ENCODE data around the gene NPC1. TPM values are rescaled to one million over a fixed set of nuclear protein-coding genes. Genes with fewer than 3 reads are reported as not detected.

The NPC1 gene
- total RNA-seq, 1 donor from 2014 or later, result 30.2 TPM

DNA sequence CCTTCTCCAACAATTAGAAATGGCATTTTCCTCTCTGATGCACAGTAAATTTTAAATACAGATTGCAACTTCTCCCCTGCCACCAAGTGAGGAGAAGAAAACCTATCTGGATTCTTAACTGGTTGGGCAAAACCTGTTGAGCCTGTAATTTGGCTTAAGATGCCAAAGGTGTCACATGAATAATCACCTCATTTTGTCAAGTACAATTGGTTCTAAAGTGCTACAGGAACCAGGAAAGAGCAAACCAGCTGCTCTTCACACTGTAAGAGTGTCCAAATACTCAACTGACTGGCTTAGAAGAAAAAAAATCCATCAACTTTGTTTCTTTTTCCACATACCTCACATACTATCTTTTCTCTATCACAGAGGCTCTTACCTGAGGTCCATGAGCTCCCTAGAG, 35.4 kb downstream of the NPC1 start:
- DNase-seq (ENCODE audit: low read depth in 2 of 2), result no peak

DNA sequence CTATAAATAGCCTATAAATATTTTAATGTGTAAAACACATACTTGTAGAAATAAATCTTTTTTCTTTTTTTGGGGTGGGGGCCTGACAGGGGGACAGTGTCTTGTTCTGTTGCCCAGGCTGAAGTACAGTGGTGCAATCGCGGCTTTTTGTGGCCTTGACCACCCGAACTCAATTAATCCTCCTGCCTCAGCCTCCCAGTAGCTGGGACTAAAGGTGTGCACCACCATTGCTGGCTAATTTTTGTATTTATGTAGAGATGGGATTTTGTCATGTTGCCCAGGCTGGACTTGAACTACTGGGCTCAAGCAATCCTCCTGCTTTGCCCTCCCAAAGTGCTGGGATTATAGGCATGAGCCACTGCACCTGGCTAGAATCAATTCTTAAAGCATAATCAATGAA, 37.6 kb downstream of the NPC1 start:
- no peak for DNase-seq (ENCODE audit: low read depth in 2 of 2)

DNA sequence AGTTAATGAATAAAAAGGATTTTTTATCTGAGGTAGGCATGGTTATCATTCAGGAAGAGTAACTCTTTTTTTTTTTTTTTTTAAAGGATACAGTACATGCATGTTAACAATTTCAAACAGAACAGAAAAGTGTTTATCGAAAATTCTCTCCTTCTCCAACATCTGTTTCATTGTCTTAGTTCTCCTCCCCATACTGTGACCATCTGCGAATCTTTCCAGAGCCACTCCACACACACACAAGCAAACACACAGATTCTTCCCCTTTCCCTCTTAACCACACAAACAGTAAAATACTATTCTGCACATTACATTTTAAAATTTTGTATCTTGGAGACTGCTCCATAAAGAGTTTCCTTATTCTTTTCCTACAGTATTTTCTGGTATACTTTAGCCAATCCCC, 38.0 kb downstream of the NPC1 start:
- no peak for DNase-seq (ENCODE audit: low read depth in 2 of 2)

DNA sequence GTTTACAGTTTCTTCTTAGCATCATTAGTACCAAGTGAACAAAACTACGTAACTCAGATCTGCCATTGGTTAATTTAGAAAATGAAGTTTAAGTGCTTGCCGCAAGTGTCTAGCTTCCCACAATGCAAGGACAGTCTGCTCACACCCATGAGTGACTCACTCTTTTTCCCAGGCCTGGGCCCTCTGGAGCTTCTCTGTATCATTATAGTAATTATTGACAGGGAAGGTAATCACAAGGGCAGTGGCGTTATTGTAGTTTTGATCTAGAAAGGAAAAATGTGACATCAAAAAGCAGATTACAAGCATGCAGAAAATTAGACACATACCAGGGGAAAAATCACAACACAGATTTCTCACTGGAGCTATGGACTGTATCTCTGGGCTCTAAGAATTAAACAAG, 38.5 kb downstream of the NPC1 start:
- DNase-seq (ENCODE audit: low read depth in 2 of 2), result peak; percentile 20 to 37

DNA sequence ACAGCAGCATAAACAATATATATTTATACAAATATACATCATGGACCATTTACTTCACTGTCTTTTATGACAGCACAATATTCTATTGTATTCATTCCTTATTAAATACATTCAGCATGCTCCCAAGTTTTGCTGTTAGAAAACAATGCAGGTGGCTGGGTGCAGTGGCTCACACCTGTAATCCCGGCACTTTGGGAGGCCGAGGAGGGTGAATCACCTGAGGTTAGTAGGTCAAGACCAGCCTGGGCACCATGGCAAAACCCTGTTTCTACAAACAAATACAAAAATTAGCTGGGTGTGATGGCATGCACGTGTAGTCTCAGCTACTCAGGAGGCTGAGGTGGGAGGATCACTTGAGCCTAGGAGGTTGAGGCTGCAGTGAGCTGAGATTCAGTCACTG, 39.0 kb downstream of the NPC1 start:
- no peak for DNase-seq (ENCODE audit: low read depth in 2 of 2)

DNA sequence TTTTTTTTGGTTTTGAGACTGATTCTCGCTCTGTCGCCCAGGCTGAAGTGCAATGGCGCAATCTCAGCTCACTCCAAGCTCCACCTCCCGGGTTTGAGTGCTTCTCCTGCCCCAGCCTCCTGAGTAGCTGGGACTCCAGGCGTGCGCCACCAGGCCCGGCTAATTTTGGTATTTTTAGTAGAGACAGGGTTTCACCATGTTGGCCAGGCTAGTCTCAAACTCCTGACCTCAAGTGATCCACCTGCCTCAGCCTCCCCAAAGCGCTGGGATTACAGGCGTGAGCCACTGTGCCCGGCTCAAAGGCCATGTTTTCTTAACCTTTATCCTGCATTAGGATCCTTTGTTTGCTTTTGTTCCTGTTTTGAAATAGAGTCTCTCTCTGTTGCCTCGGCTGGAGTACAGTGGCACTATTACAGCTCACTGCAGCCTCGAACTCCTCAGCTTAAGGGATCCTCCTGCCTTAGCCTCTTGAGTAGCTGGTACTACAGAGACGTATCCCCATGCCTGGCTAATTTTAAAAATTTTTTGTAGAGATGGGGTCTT, 41.0 kb downstream of the NPC1 start:
- no peak for DNase-seq (ENCODE audit: low read depth in 2 of 2)

DNA sequence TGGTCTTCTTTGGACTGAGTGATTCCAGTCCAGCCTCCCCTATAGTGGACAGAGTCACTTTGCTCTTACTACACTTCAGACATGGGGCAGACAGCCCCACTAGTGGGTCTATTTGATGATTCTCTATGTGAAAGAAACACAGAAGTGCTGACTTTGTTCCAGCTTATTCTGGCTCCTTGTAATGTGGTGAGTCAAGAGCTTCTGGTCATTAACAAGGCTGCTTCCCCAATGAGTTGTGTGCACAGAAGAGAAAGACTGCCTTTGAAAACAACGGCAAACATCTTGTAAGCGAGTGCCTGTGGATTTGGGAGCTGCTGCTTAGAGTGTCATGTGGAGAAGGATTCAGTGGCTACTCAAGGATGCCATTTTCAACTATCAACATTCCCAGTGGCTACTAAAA, 43.8 kb downstream of the NPC1 start:
- no peak for DNase-seq (ENCODE audit: low read depth in 2 of 2)

DNA sequence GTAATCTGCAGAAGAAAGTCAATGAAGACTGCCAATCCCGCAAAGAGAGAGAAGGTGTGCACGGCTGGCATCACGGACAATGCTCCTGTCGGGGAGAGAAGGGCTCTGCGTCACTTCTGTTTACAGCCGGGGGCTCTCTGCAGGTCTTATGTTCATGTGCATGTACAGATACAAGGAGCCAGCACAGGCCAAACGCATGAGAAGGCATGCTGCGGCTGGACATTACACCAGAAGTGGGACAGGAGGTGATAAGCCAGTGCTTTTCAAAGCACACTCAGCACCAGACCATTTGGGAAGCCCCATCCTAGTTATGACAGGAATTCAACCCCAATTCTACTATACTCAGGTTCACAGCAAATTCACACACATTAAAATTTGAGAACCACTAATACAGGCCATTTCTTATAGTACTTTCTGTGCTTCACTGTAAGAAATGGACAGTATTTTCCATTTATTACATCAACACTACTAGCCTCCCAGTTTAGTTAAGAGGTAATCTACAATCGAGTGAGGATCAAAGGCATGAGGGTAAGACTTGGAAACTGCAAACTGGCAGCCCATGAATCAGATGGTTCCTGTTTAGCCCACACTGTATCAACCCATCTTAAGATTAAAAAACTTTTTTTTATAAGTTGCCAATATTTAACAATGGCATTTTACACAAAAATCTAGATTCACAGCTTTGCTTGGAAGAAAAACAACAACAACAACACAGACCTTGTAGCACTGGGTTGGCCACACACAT, 44.8 kb downstream of the NPC1 start:
- no peak for DNase-seq (ENCODE audit: low read depth in 2 of 2)

DNA sequence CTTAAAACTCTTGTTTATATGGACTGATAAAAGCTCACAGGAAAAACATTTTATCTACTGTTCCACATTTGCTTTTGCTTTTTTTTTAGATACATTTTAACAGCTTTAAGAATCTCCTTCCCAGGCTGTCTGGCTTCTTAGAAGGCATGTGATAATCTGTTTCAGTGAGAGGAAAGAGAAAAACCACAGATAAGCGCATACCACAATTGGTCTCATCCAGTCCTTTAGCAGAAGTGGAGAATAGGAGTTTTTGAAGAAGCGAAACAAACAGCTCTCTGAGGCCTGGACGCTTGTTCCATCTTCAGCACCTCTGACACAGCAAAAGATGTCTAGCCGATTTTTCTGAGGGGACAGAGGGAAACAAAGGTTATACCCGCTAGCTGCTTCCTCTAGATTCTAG, 45.4 kb downstream of the NPC1 start:
- DNase-seq (ENCODE audit: low read depth in 2 of 2), result no peak

DNA sequence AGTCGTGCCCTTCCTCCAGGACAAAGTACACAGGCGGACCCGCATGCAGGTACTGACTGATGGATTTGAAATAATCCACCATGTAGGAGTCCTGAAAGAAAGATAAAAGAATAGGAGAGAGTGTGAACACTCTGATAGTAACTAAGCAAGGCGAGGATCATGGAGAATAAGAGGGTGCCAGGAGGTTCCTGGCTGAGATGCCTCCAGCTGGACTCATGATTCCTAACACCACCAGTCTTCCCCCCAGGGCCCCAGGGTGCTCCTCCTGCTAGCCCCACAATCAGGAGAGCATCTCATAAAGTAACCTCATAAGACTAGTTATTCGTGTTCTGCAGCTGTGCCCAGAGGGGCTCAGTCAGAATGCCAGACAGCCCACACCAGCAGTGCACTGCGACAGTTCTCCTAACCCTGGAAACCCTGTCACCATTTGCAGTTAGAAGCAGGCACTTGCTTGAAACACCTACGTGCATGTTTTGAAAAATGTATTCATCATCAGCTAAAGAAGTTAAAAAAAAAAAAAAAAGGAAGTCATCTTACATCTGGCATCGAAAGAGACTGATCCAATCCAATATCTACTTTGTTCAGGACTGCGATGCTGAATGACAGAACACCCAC, 46.3 kb downstream of the NPC1 start:
- no peak for DNase-seq (ENCODE audit: low read depth in 2 of 2)

DNA sequence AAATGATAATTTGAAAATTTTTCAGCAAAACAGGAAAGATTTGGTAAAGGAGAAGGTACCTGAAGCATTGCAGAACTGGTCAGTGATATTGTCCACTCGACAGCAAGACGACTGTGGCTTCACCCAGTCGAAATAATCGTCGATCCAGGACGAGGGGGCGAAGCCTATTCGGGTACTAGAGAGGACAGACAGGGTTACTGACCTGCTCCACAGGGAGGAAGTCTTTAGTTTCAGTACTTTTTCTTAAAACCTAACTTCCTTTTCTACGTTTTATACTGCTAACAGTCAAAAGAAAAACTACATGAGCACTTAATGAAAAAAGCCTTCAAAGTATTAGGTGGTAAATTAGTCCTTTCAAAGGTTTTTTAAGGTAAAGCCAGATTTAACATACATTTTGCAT, 47.0 kb downstream of the NPC1 start:
- DNase-seq (ENCODE audit: low read depth in 2 of 2), result no peak

DNA sequence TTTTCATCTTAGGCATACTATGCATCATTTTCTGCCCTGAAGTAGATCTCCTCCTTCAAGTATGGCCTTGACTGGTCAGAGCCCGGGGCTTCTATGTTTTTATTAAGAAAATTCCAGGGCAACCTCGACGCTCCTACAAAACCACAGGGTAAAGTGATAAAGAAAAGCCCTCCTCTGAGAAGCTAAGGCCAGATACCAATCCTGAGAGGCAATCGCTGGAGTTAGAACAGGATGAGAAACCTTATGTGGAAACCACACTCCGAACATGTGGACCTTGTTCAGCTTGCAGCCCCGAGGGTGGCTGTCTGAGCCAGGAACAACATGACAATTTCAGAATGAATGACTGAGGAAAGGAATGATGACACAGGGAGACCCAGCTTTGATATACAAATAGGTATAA, 47.4 kb downstream of the NPC1 start:
- DNase-seq (ENCODE audit: low read depth in 2 of 2), result no peak

DNA sequence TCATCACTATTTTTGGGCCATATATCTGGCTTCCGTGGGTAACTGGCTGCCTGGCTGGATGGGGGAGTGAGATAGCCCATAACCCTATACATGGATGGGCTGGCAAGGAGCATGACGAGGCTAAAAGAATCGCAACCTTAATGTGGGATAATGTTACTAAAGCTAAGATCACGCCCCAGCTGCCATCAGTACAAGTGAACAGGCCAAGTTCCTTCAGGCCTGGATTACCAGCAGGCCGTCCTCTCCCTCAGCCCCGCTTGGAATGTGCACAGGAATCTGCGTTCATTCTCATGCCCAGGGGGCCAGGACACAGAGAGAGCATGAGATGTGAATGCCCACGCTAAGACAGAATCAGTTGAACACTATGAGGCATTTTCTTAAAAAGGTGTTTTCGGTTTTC, 48.3 kb downstream of the NPC1 start:
- no peak for DNase-seq (ENCODE audit: low read depth in 2 of 2)

DNA sequence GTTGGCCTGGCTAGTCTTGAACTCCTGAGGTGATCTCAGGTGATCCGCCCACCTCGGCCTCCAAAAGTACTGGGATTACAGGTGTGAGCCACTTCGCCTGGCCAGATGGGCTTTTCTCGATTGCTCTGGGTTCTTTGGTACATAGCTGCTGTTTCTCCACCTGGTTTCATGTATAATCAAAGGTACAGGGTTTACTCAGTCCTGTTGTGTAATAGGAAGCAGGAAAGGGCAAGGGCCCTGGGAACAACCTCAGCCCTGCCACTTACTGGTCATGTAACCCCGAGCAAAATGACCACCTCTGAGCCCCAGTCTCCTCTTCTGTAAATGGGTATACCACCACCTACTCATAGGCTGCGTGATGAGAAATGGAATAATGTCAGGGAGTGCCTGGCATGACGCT, 49.0 kb downstream of the NPC1 start:
- no peak for DNase-seq (ENCODE audit: low read depth in 2 of 2)

DNA sequence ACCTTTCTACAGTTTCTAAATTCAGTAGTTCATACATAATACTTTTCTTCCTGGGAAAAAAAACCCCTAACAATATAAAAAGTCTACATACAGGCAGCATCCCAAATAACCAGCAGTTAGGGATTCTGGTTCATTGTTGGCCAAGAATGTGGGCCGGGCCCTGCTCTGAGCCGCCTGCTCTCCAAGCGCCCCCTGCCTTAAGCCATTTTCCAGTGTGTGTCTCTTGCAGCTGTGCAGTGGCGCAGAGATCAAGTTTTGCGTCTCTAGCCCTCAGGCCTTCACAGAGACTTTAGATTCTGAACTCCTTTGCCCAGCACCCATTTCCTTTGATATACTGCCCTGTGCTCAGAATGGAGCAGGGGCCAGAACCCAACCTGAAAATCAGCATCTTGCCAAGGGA, 50.1 kb downstream of the NPC1 start:
- no peak for DNase-seq (ENCODE audit: low read depth in 2 of 2)

DNA sequence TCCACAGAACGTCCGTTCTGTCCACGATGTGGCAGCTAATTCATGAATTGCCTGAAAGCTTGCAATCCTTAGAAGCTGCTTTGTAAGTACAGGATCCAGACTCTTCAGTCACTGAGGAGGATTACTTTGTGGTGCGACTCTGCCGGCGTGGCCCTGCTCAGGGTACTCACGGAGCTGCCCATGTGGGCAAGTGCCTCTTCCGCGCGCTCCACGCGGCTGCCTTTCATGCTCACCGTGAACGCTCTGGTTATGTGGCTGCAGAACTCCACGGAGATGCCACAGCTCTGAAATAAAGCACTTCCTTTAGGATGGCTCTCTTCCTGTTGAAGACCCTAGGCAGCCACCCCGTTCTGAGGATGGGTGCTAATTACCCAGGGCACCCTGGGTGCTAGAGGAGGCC, 52.0 kb downstream of the NPC1 start:
- DNase-seq (ENCODE audit: low read depth in 2 of 2), result no peak

DNA sequence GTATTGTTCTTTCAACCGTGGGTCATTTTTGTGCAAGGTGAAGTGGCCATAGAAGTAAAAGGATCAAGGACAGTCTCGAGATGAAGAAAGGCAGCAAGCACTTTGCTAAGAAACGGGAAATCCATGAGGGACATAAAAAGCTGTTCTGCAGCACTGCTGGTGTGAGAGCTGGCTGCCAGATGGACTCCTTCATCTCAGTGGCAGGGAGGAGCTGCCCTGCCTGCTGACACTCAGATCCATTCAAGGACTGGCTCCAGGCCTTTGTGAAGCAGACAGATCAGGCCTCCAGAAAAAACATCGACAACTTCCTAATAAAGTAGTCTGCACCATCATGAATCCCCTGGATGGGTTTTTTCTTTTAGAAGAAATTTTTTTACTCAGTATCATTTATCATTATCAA, 53.5 kb downstream of the NPC1 start:
- DNase-seq (ENCODE audit: low read depth in 2 of 2), result no peak

DNA sequence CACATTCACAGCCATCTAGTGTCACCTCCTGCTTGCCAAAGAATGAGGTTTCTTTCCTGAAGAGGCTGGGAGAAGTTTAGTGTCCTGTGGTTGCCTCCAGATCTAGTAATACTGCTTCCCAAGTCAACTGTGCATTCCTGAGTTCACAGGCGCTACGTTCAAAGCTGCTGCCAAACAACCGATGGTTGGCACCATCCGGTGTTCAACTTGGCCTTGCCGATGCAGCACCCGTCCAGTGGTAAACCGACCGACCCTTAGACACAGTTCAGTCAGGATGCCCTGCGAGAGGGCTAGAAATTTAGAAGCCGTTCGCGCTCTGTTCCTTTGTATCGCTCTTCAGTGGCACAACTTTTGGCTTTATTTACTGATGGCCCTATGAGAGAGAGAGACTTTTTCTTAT, 54.4 kb downstream of the NPC1 start:
- DNase-seq (ENCODE audit: low read depth in 2 of 2), result no peak

DNA sequence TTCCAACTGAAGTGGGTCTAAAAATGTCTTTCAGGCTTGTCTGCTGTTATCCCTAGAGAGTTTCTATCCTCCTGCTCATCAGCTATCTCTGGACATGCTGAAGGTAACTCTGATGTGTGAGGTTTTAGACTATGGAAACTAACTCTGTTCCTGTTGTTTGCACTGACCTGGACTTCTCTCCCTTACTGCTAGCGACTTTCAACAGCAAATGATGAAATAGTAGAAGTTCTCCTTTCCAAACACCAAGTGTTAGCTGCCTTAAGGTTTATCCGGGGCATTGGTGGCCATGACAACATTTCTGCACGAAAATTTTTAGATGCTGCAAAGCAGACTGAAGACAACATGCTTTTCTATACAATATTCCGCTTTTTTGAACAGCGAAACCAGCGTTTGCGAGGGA, 56.1 kb downstream of the NPC1 start:
- DNase-seq (ENCODE audit: low read depth in 2 of 2), result no peak

DNA sequence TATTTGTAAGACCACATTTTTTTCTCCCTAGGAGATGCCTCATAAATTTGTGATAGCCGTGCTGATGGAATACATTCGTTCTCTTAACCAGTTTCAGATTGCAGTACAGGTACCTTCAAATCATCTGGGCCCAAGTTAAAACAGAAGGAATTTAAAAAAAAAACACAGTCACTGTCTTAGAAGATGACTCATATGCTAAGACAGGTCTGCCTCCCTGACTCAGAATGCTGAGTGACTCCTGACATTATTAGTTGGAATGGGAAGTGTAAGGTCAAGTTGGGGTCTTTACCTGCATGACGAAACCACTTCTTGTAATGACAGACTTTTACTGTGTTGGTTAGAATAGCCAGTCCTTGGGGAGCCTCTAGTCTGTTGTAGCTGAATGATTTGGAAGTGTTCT, 56.7 kb downstream of the NPC1 start:
- DNase-seq (ENCODE audit: low read depth in 2 of 2), result peak in 1 of 2 donors; percentile 67

DNA sequence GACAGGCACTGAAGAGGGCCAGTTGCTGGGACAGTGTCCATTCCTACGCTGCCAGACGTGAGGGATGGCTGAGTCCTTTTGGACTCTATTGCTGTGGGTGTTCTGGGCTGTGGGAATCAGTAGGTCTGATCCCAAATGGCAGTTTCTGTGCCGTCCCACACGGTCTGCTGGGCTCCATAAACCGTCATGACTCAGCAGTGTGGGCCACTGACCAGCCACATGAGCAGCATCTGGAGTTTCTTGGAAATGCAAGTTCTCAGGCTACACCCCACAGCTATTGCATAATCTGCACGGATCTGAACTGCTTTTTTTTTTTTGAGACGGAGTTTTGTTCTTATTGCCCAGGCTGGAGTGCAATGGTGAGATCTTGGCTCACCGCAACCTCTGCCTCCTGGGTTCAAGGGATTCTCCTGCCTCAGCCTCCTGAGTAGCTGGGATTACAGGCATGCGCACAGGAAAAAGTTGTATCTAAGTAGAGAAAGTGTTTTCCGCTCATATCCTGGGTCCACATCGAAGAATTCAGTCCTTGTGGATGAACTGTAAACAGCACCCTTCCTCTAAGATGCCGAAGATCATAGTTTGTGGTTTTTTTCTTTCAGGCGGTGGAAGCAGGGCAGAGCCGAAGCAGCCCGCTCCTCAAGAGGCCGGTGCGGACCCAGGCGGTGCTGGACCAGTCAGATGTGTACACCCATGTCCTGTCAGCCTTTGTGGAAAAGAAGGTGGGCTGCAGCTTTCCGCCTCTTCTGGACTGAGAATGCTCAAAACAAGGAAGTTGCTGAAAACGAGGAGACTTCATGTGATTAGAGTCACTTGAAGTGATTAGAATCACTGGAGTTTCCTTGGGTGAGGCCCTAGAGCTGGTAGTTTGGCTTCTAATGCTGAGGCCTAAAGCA, 57.5 kb downstream of the NPC1 start:
- DNase-seq (ENCODE audit: low read depth in 2 of 2), result no peak

DNA sequence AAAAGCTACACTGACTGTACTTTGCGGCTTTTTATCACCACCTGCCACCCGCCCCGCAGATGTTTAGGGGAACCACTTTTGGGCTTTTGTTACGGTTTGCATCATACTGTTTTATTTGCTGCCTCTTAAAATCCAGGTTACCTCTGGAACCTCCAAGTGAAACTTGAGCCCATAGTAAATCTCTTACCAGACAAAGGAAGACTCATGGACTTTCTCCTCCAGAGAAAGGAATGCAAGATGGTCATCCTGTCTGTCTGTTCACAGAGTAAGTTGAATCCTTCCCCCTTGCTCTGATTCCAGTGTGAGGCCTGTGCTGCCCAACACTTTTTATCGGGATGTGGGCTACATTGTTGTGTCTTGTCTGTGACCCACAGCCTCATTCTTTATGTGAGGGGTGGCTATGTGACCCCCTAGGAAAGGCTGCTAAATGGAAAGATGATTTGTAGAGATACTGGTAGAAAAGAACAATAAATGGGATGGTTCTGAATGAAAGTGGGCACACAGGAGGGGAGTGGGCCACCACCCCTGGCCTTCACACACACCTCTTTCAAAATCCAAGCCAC, 59.7 kb downstream of the NPC1 start:
- DNase-seq (ENCODE audit: low read depth in 2 of 2), result no peak

Measured in lung microvascular endothelial cell (primary cell).